HAP-1 (cell line): Measurements from ENCODE around the gene CEP20.
A peak's percentile ranks its signal among the peaks of the same experiment; 100 is the strongest.

Experiments
- DNase-seq, 2 experiments: peaks; one replicate each; pipeline ENCODE4 v3.0.0-alpha.2; 2016 to 2020; ENCODE audit warnings: low spot score in 2 of 2
- H3K27me3 ChIP-seq: fragments of 250-450 bp; sonication (Bioruptor Pico); 2 replicates; pipeline ENCODE4 v1.5.1; 2020; ENCODE audit warnings: low read depth, mild to moderate bottlenecking, moderate library complexity
- H3K36me3 ChIP-seq: fragments of 250-450 bp; sonication (Bioruptor Pico); replicated peaks from 2 replicates; pipeline ENCODE4 v1.5.1; 2020; ENCODE audit warnings: mild to moderate bottlenecking
- H3K4me1 ChIP-seq: fragments of 250-450 bp; sonication (Bioruptor Pico); 2 replicates; pipeline ENCODE4 v1.5.1; 2020; ENCODE audit warnings: mild to moderate bottlenecking
- H3K4me3 ChIP-seq: fragments of 250-450 bp; sonication (Bioruptor Pico); 2 replicates; pipeline ENCODE4 v1.5.1; 2020; ENCODE audit warnings: mild to moderate bottlenecking, moderate library complexity
- H3K9me3 ChIP-seq: fragments of 250-450 bp; sonication (Bioruptor Pico); 2 replicates; pipeline ENCODE4 v1.5.1; 2020; ENCODE audit warnings: mild to moderate bottlenecking, moderate library complexity
- in situ Hi-C: fragments of 300-500 bp; cut with MboI; formaldehyde crosslinking; loops from 3 replicates; pipeline ENCODE4 v1.14.3; 2020; ENCODE audit warnings: low sequenced_read_pairs, inconsistent platforms, mixed read lengths

CEP20 gene

GRCh38 chr16:15911198-15911597 lies 22.8 kb upstream of the CEP20 start:
- Histone ChIP-seq H3K9me3 (no peaks in the 10 kb centered on the region), H3K27me3 (no peaks in the 10 kb centered on the region), H3K36me3 (no peaks in the 10 kb centered on the region), H3K4me1 (no peaks in the 10 kb centered on the region), H3K4me3 (no peak overlapping the region)
- DNase-seq: no peak
- in situ Hi-C loops: no loop called here

GRCh38 chr16:15907863-15908478 lies 19.6 kb upstream of the CEP20 start:
- H3K4me3 ChIP-seq: no peak overlapping the region
- DNase-seq: peak; percentile 19 to 62
- no peaks in the 10 kb centered on the region for H3K9me3 ChIP-seq
- no peaks in the 10 kb centered on the region for H3K27me3 ChIP-seq
- H3K4me1 ChIP-seq: no peaks in the 10 kb centered on the region
- H3K36me3 ChIP-seq: no peaks in the 10 kb centered on the region
- in situ Hi-C loops: no loop called here

GRCh38 chr16:15906439-15906838 lies 18.0 kb upstream of the CEP20 start:
- Histone ChIP-seq H3K9me3 (no peaks in the 10 kb centered on the region), H3K36me3 (no peaks in the 10 kb centered on the region), H3K4me1 (no peaks in the 10 kb centered on the region), H3K4me3 (no peak overlapping the region), H3K27me3 (no peaks in the 10 kb centered on the region)
- in situ Hi-C loops: no loop called here
- DNase-seq: no peak

GRCh38 chr16:15903960-15904359 lies 15.6 kb upstream of the CEP20 start:
- no peaks in the 10 kb centered on the region for H3K4me1 ChIP-seq
- in situ Hi-C loops: no loop called here
- H3K36me3 ChIP-seq: no peaks in the 10 kb centered on the region
- no peak for DNase-seq
- no peaks in the 10 kb centered on the region for H3K27me3 ChIP-seq
- no peaks in the 10 kb centered on the region for H3K9me3 ChIP-seq
- no peak overlapping the region for H3K4me3 ChIP-seq

GRCh38 chr16:15900901-15901500 lies 12.6 kb upstream of the CEP20 start:
- no peaks in the 10 kb centered on the region for H3K9me3 ChIP-seq
- H3K4me1 ChIP-seq: no peaks in the 10 kb centered on the region
- in situ Hi-C loops: no loop called here
- DNase-seq: no peak
- no peaks in the 10 kb centered on the region for H3K27me3 ChIP-seq
- H3K36me3 ChIP-seq: no peaks in the 10 kb centered on the region
- no peak overlapping the region for H3K4me3 ChIP-seq

- in situ Hi-C loops: no loop called here
- no peaks in the 10 kb centered on the region for H3K36me3 ChIP-seq
- H3K4me1 ChIP-seq: no peaks in the 10 kb centered on the region
- no peak overlapping the region for H3K4me3 ChIP-seq
- no peaks in the 10 kb centered on the region for H3K27me3 ChIP-seq
- H3K9me3 ChIP-seq: no peaks in the 10 kb centered on the region
- no peak for DNase-seq
Observed at GRCh38 chr16:15900357-15900756, 12.0 kb upstream of the CEP20 start.

- H3K4me3 ChIP-seq: no peak overlapping the region
- in situ Hi-C loops: no loop called here
- DNase-seq: no peak
Observed at GRCh38 chr16:15899538-15900100, 11.2 kb upstream of the CEP20 start.

GRCh38 chr16:15898654-15899053 lies 10.3 kb upstream of the CEP20 start:
- in situ Hi-C loops: no loop called here
- H3K9me3 ChIP-seq: no peaks in the 10 kb centered on the region
- no peaks in the 10 kb centered on the region for H3K36me3 ChIP-seq
- H3K27me3 ChIP-seq: no peaks in the 10 kb centered on the region
- no peak overlapping the region for H3K4me3 ChIP-seq
- no peak for DNase-seq
- no peaks in the 10 kb centered on the region for H3K4me1 ChIP-seq

More at GRCh38 chr16:15899538-15900100, 11.2 kb upstream of the CEP20 start:
- Histone ChIP-seq H3K36me3 (no peaks in the 10 kb centered on the region), H3K4me1 (no peaks in the 10 kb centered on the region), H3K27me3 (no peaks in the 10 kb centered on the region), H3K9me3 (no peaks in the 10 kb centered on the region)

- Histone ChIP-seq H3K9me3 (no peaks in the 10 kb centered on the region), H3K36me3 (no peaks in the 10 kb centered on the region), H3K4me3 (no peak overlapping the region), H3K4me1 (no peaks in the 10 kb centered on the region), H3K27me3 (no peaks in the 10 kb centered on the region)
- in situ Hi-C loops: no loop called here
- DNase-seq: no peak
Observed at GRCh38 chr16:15897834-15898254, 9.4 kb upstream of the CEP20 start.

GRCh38 chr16:15897121-15897780 lies 8.8 kb upstream of the CEP20 start:
- Histone ChIP-seq H3K36me3 (no peaks in the 10 kb centered on the region), H3K27me3 (no peaks in the 10 kb centered on the region), H3K4me3 (no peak overlapping the region), H3K9me3 (no peaks in the 10 kb centered on the region), H3K4me1 (no peaks in the 10 kb centered on the region)
- no peak for DNase-seq
- in situ Hi-C loops: no loop called here

GRCh38 chr16:15894571-15895374 lies 6.4 kb upstream of the CEP20 start:
- H3K27me3 ChIP-seq: no peaks in the 10 kb centered on the region
- H3K4me1 ChIP-seq: no peaks in the 10 kb centered on the region
- no peaks in the 10 kb centered on the region for H3K9me3 ChIP-seq
- H3K36me3 ChIP-seq: no peaks in the 10 kb centered on the region
- DNase-seq: no peak
- in situ Hi-C loops: no loop called here
- H3K4me3 ChIP-seq: no peak overlapping the region

GRCh38 chr16:15891508-15891907 lies 3.1 kb upstream of the CEP20 start:
- DNase-seq: no peak
- Histone ChIP-seq H3K27me3 (no peaks in the 10 kb centered on the region), H3K4me1 (peaks cover 11% of the 10 kb centered on the region), H3K4me3 (no peak overlapping the region), H3K36me3 (no peaks in the 10 kb centered on the region), H3K9me3 (no peaks in the 10 kb centered on the region)
- in situ Hi-C loops: no loop called here

GRCh38 chr16:15887283-15887682 lies 1.1 kb downstream of the CEP20 start:
- in situ Hi-C loops: no loop called here
- no peak for DNase-seq
- Histone ChIP-seq H3K36me3 (peaks cover 14% of the 10 kb centered on the region), H3K4me1 (peaks cover 16% of the 10 kb centered on the region), H3K27me3 (no peaks in the 10 kb centered on the region), H3K4me3 (peak overlapping the region; percentile 90), H3K9me3 (no peaks in the 10 kb centered on the region)
